Activated CD4-positive, alpha-beta T cell treated with anti-CD3 and anti-CD28 coated beads for 36 hours (primary cell): ENCODE data around the gene PPP6R1. TPM values are rescaled to one million over a fixed set of nuclear protein-coding genes. Genes with fewer than 3 reads are reported as not detected.

Experiments
- ATAC-seq: fragments of 200-7000 bp; cut with Tn5 transposase; one replicate; pipeline ENCODE4 v1.10.0; 2021; ENCODE audit warnings: mild to moderate bottlenecking, moderate library complexity
- CTCF ChIA-PET: fragments of 350-600 bp; sonication (Branson Sonifier 250); formaldehyde crosslinking; loops from one replicate; lab custom pipeline; 2021; ENCODE audit warnings: antibody characterized with exemption; lab: Charles Lee
- POLR2A ChIA-PET: fragments of 350-600 bp; sonication (Branson Sonifier 250); formaldehyde crosslinking; loops from one replicate; lab custom pipeline; 2021; ENCODE audit warnings: antibody characterized with exemption, inconsistent platforms; lab: Charles Lee
- DNase-seq: peaks from one replicate; pipeline ENCODE4 v3.0.0-alpha.2; 2020
- H3K27ac Mint-ChIP-seq: one replicate; pipeline ENCODE4 v1.8.0; 2021; ENCODE audit warnings: mixed read lengths
- H3K27me3 Mint-ChIP-seq: one replicate; pipeline ENCODE4 v1.8.0; 2021; ENCODE audit warnings: mixed read lengths
- H3K36me3 Mint-ChIP-seq: one replicate; pipeline ENCODE4 v1.8.0; 2021; ENCODE audit warnings: low read depth, mixed read lengths
- H3K4me1 Mint-ChIP-seq: one replicate; pipeline ENCODE4 v1.8.0; 2021; ENCODE audit warnings: mixed read lengths
- H3K4me3 Mint-ChIP-seq: one replicate; pipeline ENCODE4 v1.8.0; 2021; ENCODE audit warnings: mild to moderate bottlenecking, moderate library complexity, mixed read lengths
- H3K9me3 Mint-ChIP-seq: one replicate; pipeline ENCODE4 v1.8.0; 2021; ENCODE audit warnings: low read depth, mixed read lengths
- intact Hi-C, 2 experiments: fragments of 100-400 bp; cut with DNase I in 1 of 2; cut with micrococcal nuclease in 1 of 2; formaldehyde crosslinking; loops; one replicate each; pipeline versions ENCODE4 v1.14.2 to v1.15.1; 2022 to 2024; cut with DNase I, micrococcal nuclease
- total RNA-seq, 2 experiments: library from RNA; stranded (reverse); gene quantifications; one replicate each; pipeline ENCODE4 v1.2.3, GENCODE V29; 2021

The PPP6R1 gene
- total RNA-seq, 2 experiments from 2014 or later = 177 to 201 TPM

DNA sequence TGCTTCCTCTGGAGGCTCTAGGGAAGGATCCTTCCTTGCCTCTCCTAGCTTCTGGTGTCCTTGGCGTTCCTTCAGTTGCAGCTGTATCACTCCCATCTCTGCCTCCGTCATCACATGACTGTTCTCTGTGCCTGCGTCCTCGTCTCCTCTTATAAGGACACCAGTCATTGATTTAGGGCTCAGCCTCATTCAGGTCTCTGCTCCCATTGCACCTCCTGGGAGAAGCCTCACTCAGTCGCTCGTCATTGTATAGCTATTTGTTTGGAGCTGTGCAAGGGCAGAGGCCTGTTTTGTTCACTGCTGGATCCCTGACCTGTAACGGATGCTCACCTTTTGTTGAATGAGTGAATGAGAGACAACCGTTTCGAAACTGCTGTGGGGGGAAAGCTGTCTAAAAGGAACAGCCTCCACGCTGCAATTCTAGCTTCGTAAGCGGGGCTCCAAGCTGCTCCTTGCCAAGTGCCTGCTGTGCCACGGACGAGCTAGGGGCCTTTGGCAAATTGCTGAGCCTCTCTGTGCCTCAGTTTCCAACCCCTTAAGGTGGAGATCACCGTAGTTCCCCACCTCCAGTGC lies 42.2 kb upstream of the PPP6R1 start:
- H3K4me3 Mint-ChIP-seq = peak overlapping the region; percentile 81

DNA sequence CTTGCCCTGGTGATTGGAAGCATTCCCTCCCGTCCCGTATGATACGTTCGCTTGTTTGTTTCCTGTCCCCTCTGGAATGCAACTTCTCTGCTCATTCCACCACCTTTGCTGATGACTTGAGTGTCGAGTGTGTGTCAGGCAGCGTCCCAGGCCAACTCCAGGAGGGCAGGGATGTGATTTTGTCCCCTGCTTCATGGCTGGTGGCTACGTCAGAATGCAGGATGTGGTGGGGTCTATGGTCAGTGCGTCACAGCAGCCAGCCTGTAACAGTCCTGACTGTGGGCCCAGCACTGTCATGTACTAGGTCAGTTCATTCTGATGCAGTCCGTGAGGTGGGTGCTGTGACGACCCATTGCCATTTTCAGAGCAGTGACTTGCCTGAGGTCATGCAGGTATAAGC lies 41.2 kb upstream of the PPP6R1 start:
- ChIA-PET CTCF (no interaction called here), POLR2A (no interaction called here)
- H3K27ac Mint-ChIP-seq = no peak overlapping the region
- no peaks in the 10 kb centered on the region for H3K27me3 Mint-ChIP-seq
- no peak for DNase-seq
- H3K36me3 Mint-ChIP-seq = no peaks in the 10 kb centered on the region
- no peak for ATAC-seq
- peaks cover 6% of the 10 kb centered on the region for H3K4me1 Mint-ChIP-seq
- intact Hi-C loops = loop anchor here in 1 of 2 experiments (5.0 kb wide), 2 partner anchors 37 to 87 kb away; partner anchors contain the start of genes KMT5C and RPL28
- H3K9me3 Mint-ChIP-seq = no peaks in the 10 kb centered on the region
- H3K4me3 Mint-ChIP-seq = no peak overlapping the region

More for the DNA sequence above, 42.2 kb upstream of the PPP6R1 start:
- POLR2A ChIA-PET = interaction anchor here (0.8 kb wide), 1 partner anchor 38 kb away, joined by 3 read pairs; no protein-coding TSS in a partner anchor
- intact Hi-C loops = loop anchor here (1.0 to 5.0 kb wide), 6 partner anchors 21 to 86 kb away; partner anchors contain the start of genes KMT5C (in 2 of the 2), RPL28 (in 2 of the 2), HSPBP1 (in 1 of the 2) and PPP6R1 (in 1 of the 2)
- Mint-ChIP-seq H3K36me3 (no peaks in the 10 kb centered on the region), H3K27me3 (no peaks in the 10 kb centered on the region), H3K27ac (peak overlapping the region; percentile 42), H3K4me1 (peaks cover 6% of the 10 kb centered on the region), H3K9me3 (no peaks in the 10 kb centered on the region)
- ATAC-seq = no peak
- CTCF ChIA-PET = interaction anchor here (0.6 to 3.1 kb wide), 17 partner anchors 8 to 1549 kb away, joined by 3 to 13 read pairs (median 3); no protein-coding TSS in a partner anchor
- DNase-seq = no peak

DNA sequence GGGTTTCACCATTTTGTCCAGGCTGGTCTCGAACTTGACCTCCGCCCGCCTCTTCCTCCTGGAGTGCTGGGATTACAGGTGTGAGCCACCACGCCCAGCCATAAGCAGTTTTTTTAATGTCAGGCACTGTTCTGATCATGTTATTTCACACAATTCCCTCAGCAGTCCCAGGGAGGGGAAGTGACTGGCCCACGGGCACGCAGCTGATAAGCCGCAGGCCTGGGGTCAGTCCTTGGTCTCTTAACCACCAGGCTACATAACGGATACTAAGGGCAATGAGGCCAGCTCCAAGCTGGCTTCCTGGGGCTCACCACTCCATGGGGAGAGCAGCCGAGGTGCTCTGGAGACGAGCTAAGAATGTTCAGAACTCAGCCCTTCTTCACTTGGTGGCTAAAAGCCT lies 38.5 kb upstream of the PPP6R1 start:
- ChIA-PET CTCF (no interaction called here), POLR2A (no interaction called here)
- Mint-ChIP-seq H3K36me3 (no peaks in the 10 kb centered on the region), H3K4me3 (no peak overlapping the region), H3K4me1 (peaks cover 6% of the 10 kb centered on the region), H3K27ac (no peak overlapping the region), H3K9me3 (no peaks in the 10 kb centered on the region), H3K27me3 (no peaks in the 10 kb centered on the region)
- intact Hi-C loops = no loop called here
- no peak for DNase-seq
- no peak for ATAC-seq

DNA sequence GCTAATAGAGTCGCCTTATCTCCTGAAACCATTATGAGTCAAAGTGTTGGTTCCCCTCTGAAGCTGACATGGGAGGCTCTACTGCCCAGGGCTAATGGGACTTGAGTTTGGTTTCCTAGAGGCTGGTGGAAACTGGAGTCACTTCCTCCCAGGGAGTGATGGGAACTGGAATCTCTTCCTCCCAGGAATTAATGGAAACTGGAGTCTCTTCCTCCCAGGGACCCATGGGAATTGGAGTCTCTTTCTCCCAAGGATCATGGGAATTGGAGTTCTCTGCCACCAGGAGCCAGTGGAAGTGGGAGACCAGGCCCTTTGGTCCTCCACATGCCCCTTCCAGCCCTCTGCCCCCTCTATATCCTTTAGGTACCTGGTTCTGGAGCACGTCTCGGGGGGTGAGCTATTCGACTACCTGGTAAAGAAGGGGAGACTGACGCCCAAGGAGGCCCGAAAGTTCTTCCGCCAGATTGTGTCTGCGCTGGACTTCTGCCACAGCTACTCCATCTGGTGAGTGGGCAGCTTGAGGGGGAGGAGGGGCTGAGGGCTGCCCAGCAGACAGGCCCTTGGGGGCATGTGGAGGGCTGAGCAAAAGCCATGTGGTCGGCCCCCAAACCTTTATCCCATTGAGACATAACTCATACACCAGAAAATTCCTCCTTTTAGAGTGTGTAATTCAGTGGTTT lies 30.4 kb upstream of the PPP6R1 start:
- POLR2A ChIA-PET = no interaction called here
- ATAC-seq (no peak), DNase-seq (no peak)
- CTCF ChIA-PET = no interaction called here
- Mint-ChIP-seq H3K27me3 (no peaks in the 10 kb centered on the region), H3K4me3 (no peak overlapping the region), H3K27ac (no peak overlapping the region), H3K4me1 (peaks cover 6% of the 10 kb centered on the region), H3K9me3 (no peaks in the 10 kb centered on the region), H3K36me3 (no peaks in the 10 kb centered on the region)
- intact Hi-C loops = no loop called here

DNA sequence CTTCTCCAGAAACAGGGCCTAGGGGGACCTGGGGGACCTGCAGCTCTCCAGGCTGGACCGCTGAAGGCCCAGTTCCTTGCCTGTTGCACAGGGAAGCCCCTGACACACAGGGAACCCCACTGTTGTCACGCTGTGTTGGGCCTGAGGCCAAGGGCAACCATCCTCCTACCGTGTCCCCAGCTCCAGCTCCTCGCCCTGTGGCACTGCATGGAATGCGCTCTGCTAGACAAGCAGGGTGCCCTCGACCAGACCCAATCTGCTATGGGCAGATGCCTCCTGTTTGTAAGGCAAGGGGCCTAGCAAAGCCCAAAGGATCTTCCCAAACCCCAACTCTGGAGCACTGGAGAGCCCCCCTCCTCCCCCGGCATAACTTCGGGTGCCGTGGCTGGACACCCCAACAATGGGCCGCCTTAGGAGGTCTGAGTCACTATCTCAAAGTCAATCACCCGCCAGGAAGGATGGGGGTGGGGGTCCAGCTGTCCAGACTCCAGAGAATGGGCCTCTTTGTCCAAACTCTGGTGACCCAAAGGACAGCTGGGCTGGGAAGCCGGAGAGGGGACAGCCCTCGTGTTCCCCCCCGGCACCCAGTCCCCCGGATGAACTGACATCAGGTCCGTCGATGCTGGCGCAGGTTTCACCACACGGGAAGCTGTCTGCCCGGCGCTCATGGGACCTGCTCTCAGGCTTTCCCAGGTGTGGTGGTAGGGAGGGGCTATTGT lies 28.7 kb upstream of the PPP6R1 start:
- H3K27ac Mint-ChIP-seq = no peak overlapping the region
- ATAC-seq (no peak), DNase-seq (no peak)
- H3K4me3 Mint-ChIP-seq = no peak overlapping the region
- H3K4me1 Mint-ChIP-seq = peaks cover 11% of the 10 kb centered on the region
- intact Hi-C loops = no loop called here
- CTCF ChIA-PET = interaction anchor here (0.7 kb wide), 1 partner anchor 15 kb away, joined by 3 read pairs; no protein-coding TSS in a partner anchor
- H3K27me3 Mint-ChIP-seq = no peaks in the 10 kb centered on the region
- H3K36me3 Mint-ChIP-seq = no peaks in the 10 kb centered on the region
- POLR2A ChIA-PET = no interaction called here
- no peaks in the 10 kb centered on the region for H3K9me3 Mint-ChIP-seq

DNA sequence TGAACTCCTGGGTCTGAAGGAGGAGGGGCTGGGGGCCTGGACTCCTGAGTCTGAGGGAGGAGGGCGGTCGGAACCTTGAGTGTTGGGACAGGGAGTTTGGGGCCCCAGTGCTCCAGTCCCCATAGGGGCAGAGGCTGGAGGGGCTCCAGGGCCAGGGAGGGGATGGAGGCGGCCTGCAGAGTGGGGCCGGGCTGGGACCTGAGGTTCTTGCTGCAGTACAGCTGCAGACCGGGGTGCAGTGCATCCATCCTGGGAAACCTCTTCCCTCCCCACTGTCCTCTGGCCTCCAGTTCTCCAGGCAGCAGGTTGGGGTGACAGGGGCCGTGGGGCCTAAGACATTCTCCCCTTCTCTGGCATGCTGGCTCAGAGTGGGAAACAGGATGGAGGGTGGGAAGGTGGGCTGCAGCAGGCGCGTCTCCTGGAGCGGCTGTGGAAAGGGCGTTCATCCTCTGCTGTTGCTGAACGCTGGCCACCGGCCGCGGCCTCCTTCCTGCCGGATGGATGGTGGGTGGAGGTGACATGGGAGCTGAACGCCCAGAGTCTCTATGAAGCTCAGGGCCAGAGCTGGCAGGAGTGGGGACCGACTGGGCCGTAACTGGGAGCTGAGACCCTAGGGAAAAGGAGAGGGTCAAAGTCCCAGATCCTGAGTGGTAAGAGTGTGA lies 26.5 kb upstream of the PPP6R1 start:
- CTCF ChIA-PET = no interaction called here
- Mint-ChIP-seq H3K9me3 (no peaks in the 10 kb centered on the region), H3K27ac (no peak overlapping the region), H3K36me3 (no peaks in the 10 kb centered on the region), H3K4me3 (peak overlapping the region; percentile 15), H3K27me3 (no peaks in the 10 kb centered on the region), H3K4me1 (peaks cover 12% of the 10 kb centered on the region)
- POLR2A ChIA-PET = no interaction called here
- ATAC-seq = no peak
- no peak for DNase-seq
- intact Hi-C loops = no loop called here

DNA sequence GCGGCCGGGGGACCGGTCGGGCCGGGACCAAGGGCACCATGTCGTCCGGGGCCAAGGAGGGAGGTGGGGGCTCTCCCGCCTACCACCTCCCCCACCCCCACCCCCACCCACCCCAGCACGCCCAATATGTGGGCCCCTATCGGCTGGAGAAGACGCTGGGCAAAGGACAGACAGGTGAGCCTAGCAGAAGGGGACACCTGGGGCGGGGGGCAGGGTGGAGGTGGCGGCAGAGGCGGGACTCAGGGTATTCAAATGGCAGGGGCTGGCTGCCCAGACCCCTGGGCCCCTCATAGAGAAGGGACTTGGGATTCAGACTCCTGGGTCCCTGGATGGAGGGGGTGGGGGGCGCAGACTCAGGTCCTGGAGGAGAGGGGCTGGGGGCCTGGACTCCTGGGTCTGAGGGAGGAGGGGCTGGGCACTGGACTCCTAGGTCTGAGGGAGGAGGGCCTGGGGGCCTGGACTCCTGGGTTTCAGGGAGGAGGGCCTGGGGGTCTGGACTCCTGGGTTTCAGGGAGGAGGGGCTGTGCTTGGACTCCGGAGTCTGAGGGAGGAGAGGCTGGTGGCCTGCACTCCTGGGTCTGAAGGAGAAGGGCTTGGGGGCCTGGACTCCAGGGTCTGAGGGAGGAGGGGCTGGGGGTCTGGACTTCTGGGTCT lies 25.7 kb upstream of the PPP6R1 start:
- intact Hi-C loops = no loop called here
- Mint-ChIP-seq H3K4me3 (peak overlapping the region; percentile 28), H3K4me1 (peaks cover 16% of the 10 kb centered on the region), H3K9me3 (no peaks in the 10 kb centered on the region), H3K27ac (no peak overlapping the region), H3K36me3 (peaks cover 4% of the 10 kb centered on the region), H3K27me3 (no peaks in the 10 kb centered on the region)
- CTCF ChIA-PET = no interaction called here
- DNase-seq (no peak), ATAC-seq (no peak)
- POLR2A ChIA-PET = no interaction called here

DNA sequence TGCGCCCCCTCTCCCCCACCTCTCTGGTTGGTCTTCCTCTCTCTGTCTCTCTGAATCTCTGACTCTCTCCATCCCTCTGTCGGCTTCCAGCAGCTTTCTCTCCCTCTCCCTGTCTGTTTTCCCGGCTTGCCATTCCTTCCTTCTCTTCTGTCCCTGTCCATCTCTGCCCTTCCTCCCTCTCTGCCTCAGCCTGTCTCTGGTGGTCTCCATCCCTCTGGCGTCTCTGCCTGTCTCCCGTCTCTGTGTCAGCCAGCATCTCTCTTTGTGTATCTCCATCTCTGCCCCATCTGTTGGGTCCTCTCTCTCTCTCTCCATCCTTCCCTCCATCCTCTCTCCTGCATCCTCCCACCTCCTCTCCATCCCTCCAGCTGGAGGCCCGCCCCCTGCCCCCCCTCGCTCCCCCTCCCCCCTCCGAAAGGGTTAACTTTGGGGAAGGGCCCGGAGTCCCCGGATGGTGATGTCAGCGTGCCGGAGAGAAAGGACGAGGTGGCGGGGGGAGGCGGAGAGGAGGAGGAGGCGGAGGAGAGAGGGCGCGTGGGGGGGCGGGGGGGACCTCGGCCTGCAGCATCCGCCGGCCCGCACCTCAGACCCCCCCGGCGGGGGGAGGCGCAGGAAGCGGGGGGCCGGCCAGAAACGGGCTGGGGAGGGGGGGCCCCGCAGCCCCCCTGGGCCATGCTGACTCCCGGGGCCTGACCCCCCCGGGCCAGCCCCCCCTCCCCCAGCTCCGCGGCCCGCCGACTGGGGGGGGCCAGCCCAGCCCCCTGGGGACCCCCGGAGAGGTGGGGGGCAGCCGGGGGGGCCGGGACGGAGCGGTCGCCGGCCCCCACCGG lies 24.9 kb upstream of the PPP6R1 start, which contains the start of gene BRSK1:
Gene BRSK1 (plus strand): TSS at position 450 of the 830 bp plus-strand sequence. CDS start 446 bp downstream, outside the sequence.
- H3K36me3 Mint-ChIP-seq = peaks cover 4% of the 10 kb centered on the region
- no peaks in the 10 kb centered on the region for H3K9me3 Mint-ChIP-seq
- no peak within 1 kb of the TSS for H3K27ac Mint-ChIP-seq
- peak within 1 kb of the TSS; percentile 28 for H3K4me3 Mint-ChIP-seq
- ChIA-PET POLR2A (interaction anchor here (0.6 kb wide), 1 partner anchor 191 kb away, joined by 3 read pairs; no protein-coding TSS in a partner anchor), CTCF (interaction anchor here (1.2 kb wide), 1 partner anchor 19 kb away, joined by 4 read pairs; no protein-coding TSS in a partner anchor)
- no peak for ATAC-seq
- H3K27me3 Mint-ChIP-seq = no peaks in the 10 kb centered on the region
- H3K4me1 Mint-ChIP-seq = peaks cover 20% of the 10 kb centered on the region
- DNase-seq = peak; percentile 72
- intact Hi-C loops = no loop called here

DNA sequence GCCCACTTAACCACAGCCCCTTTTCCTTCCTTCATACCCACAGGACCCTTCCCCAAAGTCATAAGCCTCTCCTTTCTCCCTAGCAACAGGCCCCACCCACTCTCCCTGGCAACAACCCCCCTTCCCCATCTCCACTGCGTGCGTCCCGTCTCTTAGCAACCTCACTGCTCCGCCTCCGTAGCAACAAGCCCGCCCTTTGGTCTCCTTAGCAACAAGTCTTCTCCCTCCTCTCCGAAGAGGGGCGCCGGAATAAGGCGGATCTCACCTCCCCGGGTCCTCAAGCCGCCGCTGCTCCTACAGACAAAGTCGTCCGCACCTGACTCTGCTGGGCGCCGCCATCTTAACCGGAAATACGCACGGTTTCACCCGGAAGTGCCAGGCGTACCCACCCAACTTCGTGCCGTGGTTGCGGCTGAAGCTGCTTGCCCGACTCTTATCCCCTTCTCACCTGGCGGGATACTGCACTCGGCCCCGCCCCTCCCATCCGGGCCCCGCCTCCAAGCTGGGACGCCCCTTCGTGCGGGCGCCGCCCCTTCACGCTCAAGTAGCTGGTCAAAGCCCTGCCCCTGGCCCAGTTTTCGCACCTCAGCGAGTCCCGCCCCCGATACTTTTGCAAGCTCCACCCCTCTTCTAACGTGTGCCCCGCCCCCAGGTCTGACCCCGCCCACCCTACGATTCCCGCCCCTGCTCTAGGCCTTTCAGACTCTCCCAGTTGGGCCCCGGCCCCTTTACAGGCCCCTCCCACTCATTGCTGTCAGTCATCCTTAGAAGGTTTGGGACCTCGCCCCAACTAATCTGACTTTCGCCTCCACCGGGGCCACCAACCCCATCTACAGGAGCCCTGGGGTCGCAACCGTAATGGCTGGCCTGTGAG lies 21.2 kb upstream of the PPP6R1 start, which contains the start of gene HSPBP1:
Gene HSPBP1 (minus strand): TSS at position 341 of the 874 bp plus-strand sequence. CDS start 502 bp downstream, outside the sequence.
- intact Hi-C loops = loop anchor here (1.0 kb wide), 14 partner anchors 21 to 1090 kb away; partner anchors contain the start of genes KMT5C (in 2 of the 2), PPP6R1 (in 2 of the 2), FIZ1 (in 1 of the 2) and ISOC2 (in 1 of the 2)
- CTCF ChIA-PET = interaction anchor here (0.5 to 1.5 kb wide), 11 partner anchors 18 to 196 kb away, joined by 3 to 6 read pairs (median 3); partner anchors contain the start of genes PPP6R1, TNNT1 and ZNF628
- Mint-ChIP-seq H3K9me3 (no peaks in the 10 kb centered on the region), H3K36me3 (peaks cover 10% of the 10 kb centered on the region), H3K4me1 (peaks cover 24% of the 10 kb centered on the region), H3K4me3 (peak within 1 kb of the TSS; percentile 100), H3K27me3 (no peaks in the 10 kb centered on the region), H3K27ac (peak within 1 kb of the TSS; percentile 98)
- POLR2A ChIA-PET = interaction anchor here (0.5 to 1.3 kb wide), 6 partner anchors 13 to 128 kb away, joined by 3 to 12 read pairs (median 4); partner anchors contain the start of genes PPP6R1 and UBE2S
- DNase-seq (peak; percentile 98), ATAC-seq (peak; percentile 92)
